ENCODE measurements around the gene SYTL3. TPM values are rescaled to one million over a fixed set of nuclear protein-coding genes. Genes with fewer than 3 reads are reported as not detected.

The SYTL3 gene
- total and polyA plus RNA-seq, 7 donors = 1.6 to 6.9 (median 3.3) TPM

- Histone ChIP-seq H3K27ac (no peak overlapping the region), H3K9me3 (no peaks in the 10 kb centered on the region), H3K4me3 (no peak overlapping the region), H3K4me1 (no peaks in the 10 kb centered on the region), H3K27me3 (no peaks in the 10 kb centered on the region), H3K36me3 (peaks cover 29 to 91% (median 48%) of the 10 kb centered on the region in 4 donors)
- TF ChIP-seq EP300 (IDR thresholded peaks at IDR 0.05) (no peak), CTCF (IDR thresholded peaks at IDR 0.05) (no peak), POLR2A (IDR thresholded peaks at IDR 0.05) (no peak), POLR2AphosphoS5 (IDR thresholded peaks at IDR 0.05) (no peak)
- peak; percentile 18 for DNase-seq
- WGBS, 2 donors = 27 to 70% methylated on average over 11 of the region's 11 CpGs
- intact Hi-C loops (cut with DNase I) = no loop called here
These were observed 131.3 kb downstream of the SYTL3 start for GRCh38 chr6:158780988-158781691.

GRCh38 chr6:158781692-158782373, 132.0 kb downstream of the SYTL3 start:
- Histone ChIP-seq H3K4me1 (no peaks in the 10 kb centered on the region), H3K4me3 (no peak overlapping the region), H3K27me3 (no peaks in the 10 kb centered on the region), H3K9me3 (no peaks in the 10 kb centered on the region), H3K36me3 (peaks cover 29 to 92% (median 47%) of the 10 kb centered on the region in 4 donors), H3K27ac (no peak overlapping the region)
- 69 to 84% methylated on average over 19 of the region's 19 CpGs for WGBS, 2 donors
- intact Hi-C loops (cut with DNase I) = no loop called here
- no peak for TF ChIP-seq CTCF (IDR thresholded peaks at IDR 0.05)
- no peak for TF ChIP-seq POLR2A (IDR thresholded peaks at IDR 0.05)
- TF ChIP-seq POLR2AphosphoS5 (IDR thresholded peaks at IDR 0.05) = no peak
- TF ChIP-seq EP300 (IDR thresholded peaks at IDR 0.05) = no peak
- no peak for DNase-seq

GRCh38 chr6:158782432-158783166, 132.7 kb downstream of the SYTL3 start:
- DNase-seq = no peak
- WGBS, 2 donors = 75 to 88% methylated on average over 11 of the region's 11 CpGs
- Histone ChIP-seq H3K36me3 (peaks cover 29 to 92% (median 50%) of the 10 kb centered on the region in 4 donors), H3K27ac (no peak overlapping the region), H3K4me1 (no peaks in the 10 kb centered on the region), H3K4me3 (no peak overlapping the region), H3K9me3 (no peaks in the 10 kb centered on the region), H3K27me3 (no peaks in the 10 kb centered on the region)
- intact Hi-C loops (cut with DNase I) = no loop called here
- no peak for TF ChIP-seq POLR2A (IDR thresholded peaks at IDR 0.05)
- no peak for TF ChIP-seq POLR2AphosphoS5 (IDR thresholded peaks at IDR 0.05)
- TF ChIP-seq CTCF (IDR thresholded peaks at IDR 0.05) = no peak
- no peak for TF ChIP-seq EP300 (IDR thresholded peaks at IDR 0.05)

- no peak for TF ChIP-seq POLR2A (IDR thresholded peaks at IDR 0.05)
- TF ChIP-seq POLR2AphosphoS5 (IDR thresholded peaks at IDR 0.05) = no peak
- no peak for TF ChIP-seq EP300 (IDR thresholded peaks at IDR 0.05)
- TF ChIP-seq CTCF (IDR thresholded peaks at IDR 0.05) = no peak
- Histone ChIP-seq H3K27ac (no peak overlapping the region), H3K4me1 (no peaks in the 10 kb centered on the region), H3K4me3 (no peak overlapping the region), H3K27me3 (no peaks in the 10 kb centered on the region), H3K36me3 (peaks cover 29 to 95% (median 52%) of the 10 kb centered on the region in 4 donors), H3K9me3 (no peaks in the 10 kb centered on the region)
- DNase-seq = no peak
- intact Hi-C loops (cut with DNase I) = no loop called here
- 72 to 73% methylated on average over 4 of the region's 4 CpGs for WGBS, 2 donors
These were observed 133.3 kb downstream of the SYTL3 start for GRCh38 chr6:158783167-158783450.
